Measurements from ENCODE around the gene MYO18B.

The MYO18B gene

GRCh38 chr22:25781801-25782200 is 39.8 kb downstream of the MYO18B start:
- DNase-seq, result no peak

GRCh38 chr22:25782831-25783230 is 40.8 kb downstream of the MYO18B start:
- DNase-seq, result no peak

GRCh38 chr22:25783856-25784255 is 41.9 kb downstream of the MYO18B start:
- DNase-seq, result no peak

GRCh38 chr22:25786165-25786564 is 44.2 kb downstream of the MYO18B start:
- DNase-seq, result no peak

GRCh38 chr22:25791556-25791955 is 49.6 kb downstream of the MYO18B start:
- no peak for DNase-seq

GRCh38 chr22:25795478-25795877 is 53.5 kb downstream of the MYO18B start:
- DNase-seq, result no peak

- no peak for DNase-seq
Measured at GRCh38 chr22:25797498-25798290, 55.7 kb downstream of the MYO18B start.

GRCh38 chr22:25800766-25801165 is 58.8 kb downstream of the MYO18B start:
- DNase-seq, result no peak

GRCh38 chr22:25802018-25802417 is 60.0 kb downstream of the MYO18B start:
- DNase-seq, result no peak

- DNase-seq, result no peak
Measured at GRCh38 chr22:25804676-25805075, 62.7 kb downstream of the MYO18B start.

GRCh38 chr22:25806579-25806978 is 64.6 kb downstream of the MYO18B start:
- no peak for DNase-seq

- no peak for DNase-seq
Measured at GRCh38 chr22:25814685-25815084, 72.7 kb downstream of the MYO18B start.

GRCh38 chr22:25815561-25815960 is 73.6 kb downstream of the MYO18B start:
- DNase-seq, result no peak

- DNase-seq, result no peak
Measured at GRCh38 chr22:25816522-25817059, 74.6 kb downstream of the MYO18B start.

- no peak for DNase-seq
Measured at GRCh38 chr22:25817092-25817943, 75.3 kb downstream of the MYO18B start.

GRCh38 chr22:25818541-25818940 is 76.6 kb downstream of the MYO18B start:
- DNase-seq, result no peak

- DNase-seq, result no peak
Measured at GRCh38 chr22:25822344-25822743, 80.4 kb downstream of the MYO18B start.

- no peak for DNase-seq
Measured at GRCh38 chr22:25823276-25823675, 81.3 kb downstream of the MYO18B start.

GRCh38 chr22:25824828-25825423 is 82.9 kb downstream of the MYO18B start:
- no peak for DNase-seq

GRCh38 chr22:25827415-25827814 is 85.4 kb downstream of the MYO18B start:
- DNase-seq, result no peak

GRCh38 chr22:25828422-25828821 is 86.4 kb downstream of the MYO18B start:
- no peak for DNase-seq

GRCh38 chr22:25829237-25829636 is 87.2 kb downstream of the MYO18B start:
- DNase-seq, result no peak

All from suppressor macrophage treated with lipopolysaccharide for 4 hours (primary cell).